NCI-H187 (cell line): ENCODE measurements around the gene MSI2.
A peak's percentile ranks its signal among the peaks of the same experiment; 100 is the strongest.

Experiments
- DNase-seq, 2 experiments: peaks; one replicate each; lab custom pipeline; 2025; lab: John Stamatoyannopoulos, UW

MSI2 gene

DNA sequence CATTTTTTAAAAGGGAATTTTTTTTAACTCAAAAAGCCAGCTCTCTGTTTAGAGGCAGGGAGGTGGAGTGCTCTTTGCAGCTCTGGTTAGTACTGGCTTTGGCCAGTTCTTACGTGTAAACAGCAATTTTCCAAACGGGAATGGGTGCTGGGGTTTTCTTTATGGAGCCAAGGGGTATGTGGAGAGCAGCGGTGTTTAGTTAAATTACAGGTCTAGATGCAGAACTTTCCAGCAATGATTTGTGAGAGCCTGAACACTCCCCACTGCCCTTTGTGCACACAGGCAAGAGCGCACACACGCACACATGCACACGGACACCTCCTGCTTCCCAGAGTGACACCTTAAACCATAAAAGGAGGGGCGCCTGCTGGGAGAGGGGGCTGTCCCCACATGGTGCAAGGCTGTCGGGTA, 140.2 kb downstream of the MSI2 start:
- DNase-seq = peak in 1 of 2 experiments; percentile 6

DNA sequence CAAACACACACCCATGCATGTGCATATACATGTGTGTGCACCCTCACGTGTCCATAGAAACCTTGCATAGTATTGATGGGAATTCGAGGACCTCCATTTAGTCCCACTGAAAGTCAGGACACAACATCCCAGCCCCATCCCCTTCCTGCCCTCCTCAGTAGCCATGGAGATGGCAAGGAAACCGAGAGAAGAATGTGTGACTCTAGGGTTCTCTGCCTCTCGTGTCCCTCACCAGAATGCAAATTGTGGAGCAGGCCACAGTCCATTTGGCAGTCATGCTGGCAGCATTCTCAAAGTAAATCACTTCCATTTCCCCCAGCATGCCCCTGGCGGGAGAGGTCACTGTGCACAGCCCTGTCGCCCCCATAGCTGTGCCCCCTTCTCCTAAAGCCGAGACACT, 141.1 kb downstream of the MSI2 start:
- DNase-seq = no peak

DNA sequence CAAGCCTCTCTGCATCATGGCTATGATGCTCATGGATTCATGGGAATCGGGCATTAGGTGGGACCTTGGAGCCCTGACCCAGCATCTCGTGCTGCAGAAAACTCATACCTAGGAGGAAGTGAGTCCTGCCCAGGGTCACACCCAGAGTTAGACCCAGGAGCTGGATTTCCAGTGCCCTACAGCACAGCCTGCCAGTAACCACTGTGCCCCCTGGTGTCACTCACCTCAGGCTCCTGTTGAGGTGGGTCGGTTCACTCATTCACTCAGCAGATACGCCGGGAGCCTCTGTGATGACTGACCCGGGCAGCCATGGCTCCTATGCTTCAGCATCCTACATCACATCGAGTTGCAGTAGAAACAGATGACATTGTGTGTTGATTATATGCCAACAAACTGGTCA, 143.4 kb downstream of the MSI2 start:
- no peak for DNase-seq

DNA sequence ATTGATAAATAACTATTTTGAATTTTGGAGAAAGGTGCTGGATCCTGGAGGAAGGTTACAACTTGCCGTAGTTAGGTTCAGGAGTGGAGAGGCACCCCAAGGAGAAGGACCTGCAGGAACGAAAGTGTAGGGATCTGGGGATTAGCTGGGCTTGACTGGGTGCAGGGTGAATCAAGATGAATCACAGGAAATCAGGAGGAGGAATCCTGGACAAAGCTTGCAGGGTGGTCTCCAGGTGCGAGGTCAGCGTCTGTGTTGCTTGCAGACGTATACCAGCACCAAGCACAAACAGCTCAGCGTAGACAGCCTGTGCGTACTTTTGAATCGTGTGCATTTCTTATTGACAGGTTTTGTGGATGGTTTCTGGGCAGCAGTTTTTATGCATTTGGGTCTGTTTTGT, 144.3 kb downstream of the MSI2 start:
- no peak for DNase-seq

DNA sequence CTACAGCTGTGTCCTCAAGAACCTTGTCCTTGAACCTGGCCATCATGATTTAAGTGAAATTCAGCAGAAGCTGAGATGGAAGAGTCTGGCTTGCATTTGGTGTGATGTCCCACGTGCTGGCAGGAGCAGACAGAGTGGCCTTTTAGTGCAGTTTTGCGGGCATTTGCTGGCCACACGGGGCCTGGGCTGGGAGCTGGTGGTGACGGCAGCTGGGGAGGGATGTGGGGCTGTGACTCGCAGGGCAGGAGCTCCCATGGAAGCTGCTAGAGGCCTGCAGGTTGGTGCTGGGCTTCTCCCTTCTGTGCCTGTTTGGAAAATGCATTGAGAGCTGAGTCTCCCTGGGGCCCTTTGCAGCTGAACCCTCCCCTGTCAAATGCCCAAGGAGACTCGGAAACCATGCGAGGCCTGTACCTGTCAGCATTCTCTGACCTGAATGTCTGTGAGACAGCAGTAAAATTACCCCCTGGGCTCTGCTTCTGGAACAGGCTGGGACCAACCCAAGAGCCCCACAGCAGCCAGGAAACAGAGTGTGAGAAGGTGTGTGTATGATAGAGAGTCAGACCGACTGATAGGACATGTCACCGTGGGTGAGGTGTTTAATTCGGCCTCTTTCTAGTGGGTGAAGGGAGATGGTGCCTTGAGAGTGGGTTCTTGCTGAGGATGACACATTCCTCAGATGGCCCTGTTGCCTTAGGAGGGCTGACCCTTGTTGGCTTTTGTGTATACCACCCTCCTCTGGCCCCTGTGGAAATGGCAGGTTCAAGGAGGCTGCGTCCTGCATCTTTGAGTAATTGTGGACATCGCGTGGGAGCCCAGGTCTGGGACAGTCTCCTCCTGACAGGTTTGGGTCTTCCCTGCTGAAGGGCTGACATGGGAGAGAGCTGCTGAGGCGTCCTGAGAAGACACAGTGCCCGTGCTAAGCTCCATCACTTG, 145.5 kb downstream of the MSI2 start:
- DNase-seq = no peak

DNA sequence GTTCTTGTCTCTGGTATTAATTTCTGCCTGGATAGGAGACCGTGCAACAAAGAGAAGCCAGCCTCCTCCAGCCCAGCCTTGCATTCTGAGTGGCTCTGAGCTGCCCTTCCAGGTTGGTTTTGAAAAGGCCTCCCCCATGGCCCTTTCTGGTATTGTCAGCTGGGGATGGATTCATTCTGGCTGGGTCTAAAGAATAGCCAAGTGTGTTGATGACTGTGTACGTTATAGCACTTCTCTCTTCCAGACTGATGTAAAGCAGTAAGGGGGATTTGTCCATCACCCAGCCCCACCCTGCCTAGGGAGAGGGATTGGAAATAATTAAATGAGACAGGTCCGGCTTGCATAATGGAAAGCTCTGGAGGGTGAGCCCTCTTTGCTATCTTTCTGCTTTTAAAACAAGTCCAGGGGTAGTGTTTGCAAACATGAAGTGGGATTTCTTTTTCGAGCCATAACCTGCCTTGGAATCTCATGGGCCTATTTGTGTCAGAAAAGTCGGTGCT, 146.4 kb downstream of the MSI2 start:
- DNase-seq = no peak

DNA sequence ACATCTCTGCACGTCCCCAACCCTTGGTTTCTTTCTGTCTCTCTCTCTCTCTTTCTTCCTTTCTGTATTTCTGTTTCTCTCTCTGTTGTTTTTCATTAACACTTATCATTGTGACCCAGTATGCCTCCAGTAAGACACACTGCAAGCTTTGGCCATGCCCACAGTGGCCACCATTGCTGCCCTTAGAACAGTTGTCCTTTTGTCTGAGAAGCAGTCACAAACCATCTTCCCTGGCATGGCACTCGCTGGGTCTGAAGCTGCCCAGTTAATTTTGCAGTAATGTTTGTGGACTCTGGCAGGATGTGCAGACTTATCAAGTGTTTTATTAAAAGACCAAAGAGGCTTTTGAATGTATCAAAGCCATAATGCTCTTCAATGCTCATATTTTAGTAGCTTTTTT, 146.9 kb downstream of the MSI2 start:
- no peak for DNase-seq

DNA sequence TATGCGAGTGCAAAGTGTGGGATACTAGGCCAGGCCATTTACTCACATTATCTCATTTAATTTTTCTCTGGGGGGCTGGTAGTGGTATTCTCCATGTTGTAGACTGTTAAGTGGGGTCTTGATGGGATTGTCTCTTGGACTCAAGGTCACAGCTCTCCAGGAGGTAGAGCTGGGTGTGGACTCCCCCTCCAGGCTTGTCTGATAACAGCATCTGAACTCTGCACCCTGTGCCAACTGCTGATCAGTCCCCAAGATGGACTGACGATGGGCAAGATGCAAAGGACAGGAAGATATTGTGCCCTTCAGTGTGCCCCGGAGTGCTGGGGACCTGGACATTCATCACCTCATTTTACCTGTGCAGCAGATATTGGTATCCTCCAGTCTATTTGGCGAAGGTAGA, 147.8 kb downstream of the MSI2 start:
- DNase-seq = no peak

DNA sequence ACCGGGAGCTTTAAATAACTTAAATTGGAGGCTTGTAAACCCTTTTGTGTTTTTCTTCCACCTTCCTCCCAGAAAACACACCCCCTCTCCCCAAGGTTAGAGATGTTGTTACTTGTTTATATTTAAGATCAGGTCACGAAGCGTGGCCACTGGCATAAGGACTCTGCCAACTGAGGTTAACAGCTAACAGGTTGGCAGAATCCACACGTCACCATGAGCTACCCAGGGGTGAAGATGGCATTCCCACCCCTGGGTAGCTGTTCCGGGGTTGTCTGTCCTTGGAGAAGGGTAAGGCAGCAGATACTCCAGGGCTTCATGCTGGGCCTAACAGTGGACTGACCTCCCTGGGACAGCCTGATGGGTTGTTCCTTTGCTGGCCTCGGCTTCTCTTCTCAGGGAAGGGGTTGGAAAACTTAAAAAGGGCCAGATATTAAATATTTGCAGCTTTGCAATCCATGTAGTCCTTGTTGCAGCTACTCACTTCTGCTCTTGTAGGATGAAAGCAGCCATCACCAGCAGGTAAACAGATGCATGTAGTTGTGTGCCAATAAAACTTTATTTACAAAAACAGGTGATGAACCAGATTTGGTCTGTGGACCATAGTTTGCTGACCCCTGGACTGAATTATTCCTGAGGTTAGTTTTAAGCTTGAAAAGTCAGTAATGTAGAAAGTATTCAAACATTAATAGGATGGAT, 148.6 kb downstream of the MSI2 start:
- no peak for DNase-seq

DNA sequence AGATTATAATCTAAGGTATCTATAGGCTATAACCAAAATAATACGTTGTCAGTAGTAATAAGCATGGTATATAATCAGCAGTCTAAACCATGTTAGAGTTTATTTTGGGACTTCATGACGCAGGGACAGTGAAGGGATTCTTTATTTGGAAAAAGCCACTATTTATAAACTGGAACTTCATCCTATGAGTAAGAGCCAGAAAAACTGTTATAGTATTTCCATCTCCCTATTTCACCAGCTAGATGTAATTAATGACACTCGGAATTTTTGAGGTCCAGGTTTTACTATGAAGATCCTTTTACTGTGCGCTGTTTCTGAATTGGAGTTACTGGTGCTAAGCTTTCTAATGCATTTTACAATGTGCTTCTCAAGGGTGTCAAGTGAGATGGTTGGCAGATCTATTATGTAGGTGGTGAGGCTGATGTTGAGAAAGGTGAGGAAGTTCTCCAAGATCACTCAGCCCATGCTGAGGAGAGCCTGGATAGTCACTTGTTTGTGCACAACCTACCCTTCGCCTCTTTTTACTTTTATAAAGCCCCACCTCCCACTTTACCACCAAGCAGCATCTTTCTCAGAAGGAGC, 149.3 kb downstream of the MSI2 start:
- no peak for DNase-seq

DNA sequence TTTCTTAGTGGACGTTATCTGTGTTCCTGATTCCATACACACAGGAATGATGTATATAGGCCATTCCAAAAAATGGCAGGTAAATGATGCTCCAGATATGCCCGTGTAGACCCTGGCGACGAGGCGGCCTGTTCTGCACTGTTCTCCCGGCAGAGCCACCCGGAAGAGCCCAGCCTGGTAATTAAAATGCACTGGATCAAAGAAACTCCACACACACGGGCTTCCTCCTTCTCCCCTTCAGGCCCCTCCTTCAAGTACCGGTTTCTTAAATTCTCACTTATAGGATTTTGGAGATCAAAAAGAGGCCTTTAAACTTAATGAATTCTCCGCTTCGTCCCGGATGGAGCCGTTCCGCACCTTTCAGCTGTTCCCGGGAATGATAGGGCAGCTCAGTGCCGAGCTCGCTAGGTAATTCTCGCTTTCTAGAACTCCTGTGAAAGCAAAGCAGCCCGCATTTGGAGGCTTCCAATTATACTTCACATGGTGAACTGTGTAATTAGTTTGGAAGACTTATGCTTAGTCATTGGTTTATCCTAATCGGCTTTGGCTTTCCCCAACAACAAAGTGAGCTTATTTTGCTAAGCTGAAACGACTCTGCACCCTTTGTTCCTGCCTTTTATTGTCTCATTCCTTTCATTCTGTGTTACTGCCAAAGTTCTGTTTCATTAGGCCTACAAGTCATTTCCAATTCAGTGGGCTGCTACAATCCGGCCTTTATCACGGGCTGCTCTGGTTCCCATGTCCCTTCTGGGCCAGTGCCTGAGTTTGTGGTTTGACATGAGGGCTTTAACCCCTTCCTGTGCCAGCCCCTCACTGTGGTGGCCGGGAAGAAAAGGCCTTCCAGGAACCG, 150.0 kb downstream of the MSI2 start:
- DNase-seq = no peak

DNA sequence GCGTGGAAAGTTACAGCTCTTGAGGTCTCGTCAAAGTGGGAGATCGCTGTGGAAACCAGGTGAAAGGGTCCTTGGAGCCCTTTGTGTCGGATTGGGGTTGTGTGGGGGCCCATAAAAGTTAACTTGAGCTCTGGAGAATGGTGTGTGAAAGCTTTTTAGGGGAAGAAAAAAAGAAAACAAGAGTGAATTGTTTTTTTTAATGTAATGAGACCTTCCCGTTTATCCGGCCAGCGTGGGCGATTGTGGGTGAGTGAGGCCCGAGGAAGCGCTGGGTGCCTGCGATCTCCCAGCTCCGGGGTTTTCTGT, 150.6 kb downstream of the MSI2 start:
- no peak for DNase-seq

DNA sequence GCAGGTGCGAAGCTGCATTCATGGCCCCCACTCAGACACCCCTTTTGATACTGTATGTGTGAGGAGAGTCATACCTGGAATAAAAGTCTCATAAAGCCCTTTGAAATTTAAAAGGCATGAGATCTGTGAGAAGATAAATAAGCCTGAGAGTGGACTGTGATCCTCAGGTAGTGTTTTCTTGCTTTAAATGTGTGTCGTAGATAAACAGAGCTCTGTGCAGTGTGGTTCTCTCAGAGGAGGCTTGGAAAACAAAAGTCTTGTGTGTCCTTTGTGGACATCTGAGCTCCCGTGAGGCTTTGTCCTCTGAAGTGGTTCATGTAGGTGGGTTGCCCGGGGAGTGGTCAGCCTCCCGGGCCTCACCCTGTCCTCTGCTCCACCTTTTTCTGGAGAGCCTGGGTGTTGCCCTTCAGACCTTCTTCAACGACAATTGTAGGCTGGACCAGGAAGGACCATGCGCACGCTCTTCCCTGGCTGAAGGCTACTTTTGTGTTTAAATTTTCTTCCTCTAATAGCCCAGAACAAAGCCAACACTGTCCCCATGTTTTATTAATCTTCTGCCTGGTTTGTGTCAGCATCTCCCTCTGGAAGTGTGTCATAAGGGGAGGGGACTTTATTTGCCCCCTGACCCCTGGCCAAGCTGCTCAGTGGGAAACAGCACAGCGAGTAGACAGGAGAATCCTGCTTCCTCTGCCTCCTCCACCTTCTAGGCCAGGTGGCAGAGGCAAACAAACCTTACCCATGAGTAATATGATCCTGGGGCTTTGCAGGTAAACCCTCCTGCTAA, 151.2 kb downstream of the MSI2 start:
- peak in 1 of 2 experiments; percentile 27 for DNase-seq

DNA sequence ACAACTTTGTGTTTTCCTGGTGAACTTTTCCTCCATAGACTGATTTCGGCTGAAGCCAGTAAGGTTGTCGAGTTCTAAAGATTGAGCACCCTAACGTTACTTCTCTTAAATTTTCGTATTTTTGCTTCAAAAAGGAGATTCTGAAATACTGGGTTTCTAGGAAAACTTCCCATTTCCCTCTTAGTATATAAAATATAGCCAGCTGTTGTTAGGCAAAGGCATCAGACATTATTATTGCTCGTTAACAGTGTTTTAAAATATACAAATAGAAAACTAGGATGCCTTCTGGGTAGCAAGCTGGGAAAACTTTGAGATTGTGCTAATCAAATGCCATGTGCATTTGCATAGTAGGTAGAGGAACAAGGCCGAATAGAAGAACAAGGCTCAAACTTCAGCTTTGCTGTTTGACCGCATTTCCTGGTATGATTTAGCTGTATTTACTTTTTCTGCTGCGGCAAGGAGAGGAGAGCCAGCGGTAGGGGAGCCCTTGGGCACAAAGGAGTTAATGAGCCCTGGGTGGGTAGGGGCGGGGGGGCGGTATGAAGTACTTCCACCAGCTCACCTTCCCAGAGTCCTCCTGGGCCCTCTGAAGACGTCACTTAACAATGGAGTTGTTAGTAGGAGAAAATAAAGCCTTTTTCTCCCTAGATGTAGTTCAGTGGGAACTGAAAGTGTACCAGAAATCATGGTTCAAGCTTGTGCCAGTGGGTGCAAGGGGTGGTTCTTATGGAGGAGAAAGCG, 151.9 kb downstream of the MSI2 start:
- DNase-seq = no peak

DNA sequence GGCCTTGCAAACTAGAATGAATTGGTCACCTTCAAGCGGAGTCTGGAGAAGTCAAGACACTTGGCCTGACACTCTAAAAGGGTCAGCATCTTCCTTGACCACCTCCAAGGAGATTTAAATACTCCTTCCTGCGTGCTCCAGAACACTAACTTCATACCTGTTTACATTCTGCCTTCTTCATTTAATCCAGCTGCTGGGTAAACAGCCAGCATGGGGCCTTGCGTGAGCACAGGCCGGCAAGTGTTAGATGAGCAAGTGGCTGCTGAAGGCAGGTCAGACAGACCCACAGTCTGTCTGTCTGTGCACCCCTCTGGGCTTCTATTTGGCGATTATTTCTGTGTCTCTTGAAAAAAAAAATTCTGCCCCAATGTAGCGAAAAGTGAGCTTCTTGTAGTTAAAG, 153.8 kb downstream of the MSI2 start:
- no peak for DNase-seq

DNA sequence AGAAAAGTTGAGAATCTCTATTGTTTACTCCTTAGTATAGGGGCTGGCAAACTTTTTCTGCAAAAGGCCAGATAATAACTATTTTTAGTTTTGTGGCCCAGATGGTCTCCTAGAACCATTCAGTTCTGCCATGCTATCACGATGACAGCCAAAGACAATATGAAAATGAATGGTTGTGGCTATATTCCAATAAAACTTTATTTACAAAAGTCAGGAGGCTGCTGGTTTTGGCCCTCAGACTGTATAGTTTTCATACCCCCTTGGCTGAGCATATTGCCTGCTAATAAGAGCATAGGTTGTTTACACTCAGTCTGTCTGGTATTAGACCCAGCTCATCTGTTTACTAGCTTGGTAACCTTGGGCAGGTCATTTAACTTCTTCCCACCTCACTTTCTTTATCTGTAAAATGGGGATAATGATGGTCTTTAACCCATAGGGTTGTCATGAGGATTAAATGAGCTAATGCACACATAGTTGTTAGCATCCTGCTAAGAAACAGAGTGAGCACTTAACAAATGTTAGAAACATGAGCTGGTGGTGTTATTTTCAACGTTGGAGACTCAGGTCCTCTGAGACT, 156.3 kb downstream of the MSI2 start:
- DNase-seq = no peak

DNA sequence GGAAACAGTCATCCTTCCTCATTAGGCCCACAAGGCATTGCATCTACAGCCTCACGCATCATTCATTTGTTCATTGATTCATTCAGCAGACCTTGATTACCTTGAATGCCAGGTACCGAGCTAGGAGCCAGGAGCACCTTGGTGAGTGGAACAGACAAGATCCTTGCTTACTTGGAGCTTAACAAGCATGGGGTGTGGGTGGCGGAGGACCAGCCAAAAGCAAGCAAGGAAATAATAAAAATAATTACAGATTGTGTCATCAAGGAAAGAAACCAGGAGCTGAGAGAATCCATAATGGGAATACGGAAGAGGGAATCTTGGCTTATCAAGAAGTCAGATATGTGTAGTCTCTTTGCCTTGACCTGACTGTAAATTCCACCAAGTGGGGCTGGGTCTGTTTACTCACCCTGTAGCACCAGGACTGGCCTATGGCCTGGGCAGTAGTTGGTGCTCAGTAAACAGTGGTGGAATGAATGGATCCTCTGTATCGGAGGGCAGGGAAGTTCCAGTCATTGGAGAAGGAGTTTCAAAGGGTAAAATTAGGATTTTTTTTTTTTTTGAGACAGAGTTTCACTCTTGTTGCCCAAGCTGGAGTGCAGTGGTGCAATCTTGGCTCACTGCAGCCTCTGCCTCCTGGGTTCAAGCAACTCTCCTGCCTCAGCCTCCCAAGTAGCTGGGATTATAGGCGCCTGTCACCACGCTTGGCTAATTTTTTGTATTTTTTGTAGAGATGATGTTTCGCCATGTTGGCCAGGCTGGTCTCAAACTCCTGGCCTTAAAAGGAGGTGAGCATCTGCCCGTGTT, 157.7 kb downstream of the MSI2 start:
- no peak for DNase-seq

DNA sequence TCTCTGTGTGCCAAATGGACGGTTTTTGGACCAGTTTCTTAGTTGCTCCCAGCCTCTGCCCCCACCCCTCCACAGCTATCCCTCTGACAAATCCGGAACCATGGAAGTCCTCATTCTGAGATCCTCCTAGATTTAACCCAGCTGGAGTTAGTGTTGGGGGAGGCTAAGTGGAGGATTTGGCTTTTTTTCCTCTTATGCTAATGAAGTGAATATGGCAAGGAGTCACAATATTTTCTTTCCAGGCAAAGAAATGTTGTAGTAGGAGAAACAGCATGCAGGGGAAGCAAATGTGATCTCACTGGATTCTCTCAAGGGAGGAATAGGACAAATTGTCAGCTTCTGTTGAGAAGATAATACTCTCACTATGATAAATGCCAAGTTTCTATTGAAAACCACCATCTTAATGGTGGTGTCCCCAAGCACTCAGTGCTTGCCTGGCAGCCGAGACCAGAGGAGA, 159.5 kb downstream of the MSI2 start:
- DNase-seq = no peak

DNA sequence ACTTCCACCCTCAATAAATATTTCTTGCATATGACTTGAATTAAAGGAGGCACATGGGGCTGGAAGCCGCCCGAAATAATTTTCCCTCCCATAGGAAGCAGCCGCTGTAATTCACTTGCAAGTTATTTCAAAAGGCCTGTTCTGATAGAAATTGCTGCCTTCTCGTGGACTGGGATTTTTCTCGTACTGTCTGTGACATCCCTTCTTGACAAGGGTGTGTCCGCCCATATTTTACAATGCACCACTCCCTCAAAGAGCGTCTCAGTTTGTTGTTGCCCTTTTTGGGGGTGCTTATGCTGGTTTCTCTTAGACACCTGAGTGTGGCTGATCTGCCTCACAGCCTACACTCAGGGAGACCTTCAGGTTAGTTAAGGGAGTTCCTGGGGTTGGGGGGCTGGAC, 160.0 kb downstream of the MSI2 start:
- no peak for DNase-seq
